ENCODE data around the gene PTPRD.

The PTPRD gene

DNA sequence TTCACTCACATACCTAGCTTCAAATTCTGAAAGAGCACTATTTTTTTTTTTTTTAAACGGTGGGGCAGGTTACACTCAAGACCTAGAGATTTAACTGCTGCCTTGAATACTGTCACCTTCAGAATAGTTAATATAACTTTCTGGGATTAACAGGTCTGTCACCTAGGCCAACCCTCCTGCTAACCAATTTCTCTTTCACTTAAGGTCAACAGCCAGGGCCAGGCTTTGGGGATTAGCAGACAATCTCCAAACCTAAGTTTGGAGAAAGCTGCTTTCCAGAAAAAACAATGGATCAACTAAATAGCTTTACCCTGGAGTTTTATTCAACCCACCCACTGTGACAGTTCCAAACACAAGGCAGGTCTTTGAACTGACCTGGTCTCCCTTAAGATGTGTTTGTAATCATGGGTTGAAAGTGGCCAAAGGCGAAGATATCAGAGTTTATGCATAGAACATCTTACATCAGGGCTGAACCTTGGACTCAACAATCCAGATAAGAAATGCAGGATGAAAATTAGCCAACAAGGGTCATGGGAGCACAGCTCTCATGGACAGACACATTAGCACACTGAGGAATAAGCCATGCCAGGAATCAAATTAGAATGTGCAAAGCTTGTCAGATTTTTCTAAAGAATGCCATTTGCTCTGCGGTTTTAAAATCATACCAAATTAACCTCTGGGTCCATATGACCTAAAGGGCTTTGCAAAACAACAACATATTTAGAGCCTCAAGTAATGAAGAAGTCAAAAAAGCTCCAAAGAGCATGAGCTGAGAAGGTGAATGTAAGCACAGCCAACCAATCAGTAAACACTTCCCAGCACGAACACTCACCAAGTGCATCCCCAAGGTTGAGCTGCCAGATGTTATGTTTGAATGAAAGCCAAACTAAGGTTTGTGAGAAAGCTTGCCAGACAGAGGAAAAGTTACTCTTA, 2274.7 kb downstream of the PTPRD start:
- DNase-seq (ENCODE audit: low read depth) = no peak

DNA sequence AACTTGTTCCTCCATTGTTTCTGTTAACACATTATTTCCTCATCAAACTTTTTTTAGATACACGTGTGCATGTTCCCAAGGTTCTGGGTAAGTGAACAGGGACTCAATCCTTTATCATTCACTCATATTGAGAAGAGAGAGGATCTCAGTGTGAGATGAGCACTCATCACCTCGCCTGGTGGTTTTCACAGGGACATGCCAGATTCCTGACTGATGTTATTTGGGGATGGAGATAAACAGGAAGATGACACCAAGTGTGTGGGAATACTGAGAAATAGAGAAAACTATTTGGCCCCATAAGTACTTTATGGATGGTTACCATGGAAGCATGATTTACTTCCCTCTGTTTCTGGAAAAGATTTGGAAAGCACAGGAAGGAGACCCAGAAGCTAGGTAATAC, 2279.9 kb downstream of the PTPRD start:
- no peak for DNase-seq (ENCODE audit: low read depth)

DNA sequence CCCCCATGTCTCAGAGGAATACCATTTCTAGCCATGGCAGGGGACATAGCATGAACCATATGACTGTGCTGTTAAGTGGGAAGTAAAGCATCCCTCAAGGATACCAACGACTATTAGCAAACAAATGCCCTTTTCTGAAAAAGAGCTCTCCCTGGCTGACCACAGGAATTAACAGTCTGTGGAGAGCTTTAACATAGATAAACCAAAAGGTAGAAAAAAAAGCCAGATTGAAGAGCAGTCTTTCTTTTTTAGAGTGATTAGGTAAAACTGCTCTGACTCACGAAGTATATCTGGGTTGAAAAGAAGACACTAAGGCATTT, 2280.5 kb downstream of the PTPRD start:
- DNase-seq (ENCODE audit: low read depth) = no peak

DNA sequence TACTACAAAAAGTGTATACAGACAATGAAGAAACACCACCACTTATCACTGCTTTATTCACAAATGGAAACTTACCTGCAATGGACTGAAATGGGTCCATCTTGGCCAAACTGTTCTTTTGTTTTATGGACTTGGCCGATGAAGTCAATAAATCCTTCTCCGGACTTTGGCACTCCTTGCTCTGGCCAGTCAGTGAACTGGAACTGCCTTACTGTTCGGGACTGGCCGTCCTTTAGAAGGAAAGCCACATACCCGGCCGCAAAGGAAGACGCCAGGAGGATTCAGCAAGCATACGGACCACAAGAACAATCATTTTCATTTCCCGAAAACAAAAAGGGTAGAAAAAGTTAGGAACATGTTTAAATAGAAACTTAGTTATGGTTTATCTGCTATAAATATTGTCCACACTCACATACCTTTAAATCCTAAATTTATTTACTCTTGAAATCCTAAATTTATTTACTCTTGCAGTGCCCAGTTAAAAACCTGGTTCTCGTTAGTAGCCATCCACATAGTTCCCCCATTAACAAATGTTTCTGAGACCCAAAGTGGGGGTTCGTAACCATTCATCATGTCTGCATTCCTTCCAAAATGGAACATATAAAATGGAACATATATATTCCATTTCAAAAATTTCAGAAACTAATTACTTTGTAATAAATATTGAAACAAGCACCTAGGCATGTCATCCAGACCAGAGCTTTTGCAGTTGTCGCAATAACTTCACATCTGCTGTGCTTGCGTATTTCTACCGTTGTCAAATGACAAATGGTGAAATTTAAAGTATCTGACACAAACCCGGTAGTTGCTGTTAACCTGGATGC, 2281.1 kb downstream of the PTPRD start:
- DNase-seq (ENCODE audit: low read depth) = no peak

DNA sequence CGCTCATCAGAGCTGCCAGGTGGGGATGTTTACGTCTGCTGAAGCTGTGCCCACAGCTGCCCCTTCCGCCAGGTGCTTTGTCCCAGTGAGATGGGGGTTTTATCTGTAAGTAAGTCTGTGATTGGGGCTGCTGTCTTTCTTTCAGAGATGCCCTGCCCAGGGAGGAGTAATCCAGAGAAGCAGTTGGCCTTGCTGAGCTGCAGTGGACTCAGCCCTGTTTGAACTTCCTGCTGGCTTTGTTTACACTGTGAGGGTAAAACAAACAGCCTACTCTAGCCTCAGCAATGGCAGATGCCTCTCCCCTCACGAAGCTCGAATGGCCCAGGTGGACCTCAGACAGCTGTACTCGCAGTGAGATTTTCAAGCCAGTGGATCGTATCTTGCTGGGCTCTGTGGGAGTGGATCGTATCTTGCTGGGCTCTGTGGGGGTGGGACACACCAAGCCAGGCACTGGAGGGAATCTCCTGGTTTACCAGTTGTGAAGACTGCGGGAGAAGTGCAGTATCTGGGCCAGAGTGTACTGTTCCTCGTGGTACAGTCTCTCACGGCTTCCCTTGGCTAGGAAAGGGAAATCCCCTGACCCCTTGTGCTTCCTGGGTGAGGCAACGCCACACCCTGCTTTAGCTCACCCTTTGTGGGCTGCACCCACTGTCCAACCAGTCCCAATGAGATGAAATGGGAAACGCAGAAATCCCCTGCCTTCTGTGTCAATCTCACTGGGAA, 2283.1 kb downstream of the PTPRD start:
- no peak for DNase-seq (ENCODE audit: low read depth)

DNA sequence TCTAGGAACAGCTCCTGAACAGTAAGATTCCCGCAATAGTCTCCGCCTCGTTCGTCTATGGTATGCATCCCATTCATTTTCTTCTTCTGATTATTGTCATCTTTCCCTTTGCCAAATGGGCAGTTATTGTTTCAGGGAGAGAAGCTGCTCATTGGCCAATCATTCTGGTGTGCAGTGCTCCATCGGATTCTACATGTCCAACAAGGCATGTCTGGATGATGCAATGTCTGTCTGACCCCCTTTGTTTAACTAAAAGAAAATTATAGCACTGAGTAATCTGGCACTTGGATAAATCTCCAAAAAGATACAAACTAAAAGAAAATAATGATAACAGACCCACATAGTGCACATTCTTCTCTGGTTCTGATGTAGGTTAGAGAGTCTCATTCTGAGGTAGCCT, 2297.6 kb downstream of the PTPRD start:
- no peak for DNase-seq (ENCODE audit: low read depth)

DNA sequence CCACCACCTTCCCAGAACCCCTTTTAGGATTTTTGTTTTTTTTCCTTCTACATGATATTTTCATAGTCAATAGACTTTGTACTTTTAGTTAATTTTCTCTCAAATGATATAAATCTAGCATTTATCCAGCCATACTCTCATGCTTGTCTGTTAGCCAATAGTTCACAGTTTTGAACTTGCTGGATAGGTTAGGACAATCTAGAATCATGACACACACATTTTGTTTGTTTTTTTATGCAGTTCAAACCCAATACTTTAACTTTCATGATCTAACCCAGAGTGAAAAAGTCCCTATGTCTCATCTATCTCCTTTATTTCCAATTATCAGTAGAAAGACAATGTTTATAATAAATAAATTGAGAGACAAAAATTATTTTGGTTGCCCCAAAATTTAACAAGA, 2303.5 kb downstream of the PTPRD start:
- DNase-seq (ENCODE audit: low read depth) = no peak

DNA sequence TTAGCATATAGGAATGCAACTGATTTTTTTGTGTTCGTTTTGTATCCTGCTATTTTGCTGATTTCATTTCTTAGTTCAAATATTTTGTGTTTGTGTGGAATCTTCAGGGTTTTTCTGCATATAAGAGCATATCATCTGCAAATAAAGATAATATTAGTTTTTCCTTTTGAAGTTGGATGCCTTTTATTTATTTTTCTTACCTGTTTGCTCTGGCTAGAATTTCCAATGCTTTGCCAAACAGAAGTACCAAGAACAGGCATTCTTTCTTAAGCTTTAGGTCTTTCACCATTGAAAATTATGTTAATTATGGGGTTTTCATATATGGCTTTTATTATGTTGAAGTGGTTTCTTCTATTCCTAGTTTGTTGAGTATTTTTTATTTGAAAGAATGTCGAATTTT, 2308.1 kb downstream of the PTPRD start:
- no peak for DNase-seq (ENCODE audit: low read depth)

DNA sequence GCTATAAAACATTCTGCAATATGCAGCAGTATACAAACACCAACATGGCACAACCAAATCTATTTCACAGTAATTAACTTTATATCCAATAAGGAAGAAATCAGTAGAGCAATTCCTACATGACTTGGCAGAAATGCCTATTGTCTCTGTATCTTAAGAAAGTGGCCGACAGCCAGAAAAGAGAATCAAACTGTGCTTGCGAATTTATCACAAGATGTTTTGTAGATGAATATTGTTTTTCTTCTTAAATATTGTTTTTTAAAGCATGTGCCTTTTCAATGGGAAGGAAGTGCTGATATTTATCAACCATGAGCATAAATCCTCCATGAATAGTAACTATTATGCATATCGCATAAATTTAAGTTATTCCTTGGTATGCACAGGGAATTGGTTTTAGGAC, 2311.5 kb downstream of the PTPRD start:
- DNase-seq (ENCODE audit: low read depth) = no peak

DNA sequence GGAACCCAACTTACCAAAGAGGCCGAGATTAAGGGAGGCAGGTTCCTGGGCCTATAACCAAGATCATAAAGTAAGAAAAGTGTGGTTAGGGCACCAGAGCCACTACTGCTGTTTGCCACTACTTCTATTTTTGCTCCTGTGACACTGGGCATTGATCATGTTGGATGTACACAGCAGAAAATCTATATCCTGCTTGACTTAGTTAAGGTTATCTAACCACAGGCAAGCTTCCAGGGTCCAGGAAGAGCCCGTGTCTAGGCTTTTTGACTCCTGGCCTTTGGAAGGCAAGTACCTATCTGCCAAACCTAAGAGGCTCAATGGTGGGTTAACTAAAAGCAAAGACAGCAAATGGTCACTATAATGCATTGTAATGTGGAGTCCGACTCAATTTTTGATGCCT, 2315.8 kb downstream of the PTPRD start:
- no peak for DNase-seq (ENCODE audit: low read depth)

DNA sequence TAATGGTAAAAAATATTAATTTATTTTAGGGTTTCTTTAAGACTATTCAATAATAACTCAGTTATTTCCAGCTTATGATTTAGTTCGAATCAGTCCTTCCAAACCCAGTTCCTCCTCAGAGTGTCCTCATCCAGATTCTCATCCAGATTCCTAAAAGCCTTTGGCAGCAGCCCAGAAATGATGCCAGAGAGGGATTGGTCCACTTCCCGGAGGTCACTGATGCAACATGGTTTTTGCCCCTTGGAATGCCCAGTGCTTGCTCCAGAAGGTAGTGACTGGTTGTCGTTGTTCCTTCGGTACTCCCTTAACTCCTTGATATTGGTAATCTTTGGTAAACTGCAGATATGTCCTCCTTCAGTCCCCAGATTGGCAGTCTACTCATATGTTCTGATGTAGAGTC, 2320.1 kb downstream of the PTPRD start:
- DNase-seq (ENCODE audit: low read depth) = no peak

DNA sequence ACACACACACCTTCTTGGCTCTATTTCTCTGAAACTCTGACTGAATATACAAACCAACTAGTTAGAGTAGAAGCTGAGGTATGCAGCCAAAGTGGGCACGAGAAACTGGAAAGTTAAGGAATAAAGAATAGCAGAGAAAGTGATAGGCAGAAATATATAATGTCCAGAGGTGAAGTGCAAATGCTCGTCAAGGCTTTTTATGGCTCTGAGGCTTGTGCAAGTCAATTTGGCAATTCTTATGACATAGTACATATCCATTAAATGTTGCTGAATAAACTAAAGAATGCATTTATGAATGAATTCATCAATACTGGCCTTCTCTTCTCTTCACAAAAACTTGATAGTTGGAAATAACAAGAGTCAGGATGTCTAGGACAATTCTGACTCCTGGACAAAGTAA, 2323.1 kb downstream of the PTPRD start:
- no peak for DNase-seq (ENCODE audit: low read depth)

DNA sequence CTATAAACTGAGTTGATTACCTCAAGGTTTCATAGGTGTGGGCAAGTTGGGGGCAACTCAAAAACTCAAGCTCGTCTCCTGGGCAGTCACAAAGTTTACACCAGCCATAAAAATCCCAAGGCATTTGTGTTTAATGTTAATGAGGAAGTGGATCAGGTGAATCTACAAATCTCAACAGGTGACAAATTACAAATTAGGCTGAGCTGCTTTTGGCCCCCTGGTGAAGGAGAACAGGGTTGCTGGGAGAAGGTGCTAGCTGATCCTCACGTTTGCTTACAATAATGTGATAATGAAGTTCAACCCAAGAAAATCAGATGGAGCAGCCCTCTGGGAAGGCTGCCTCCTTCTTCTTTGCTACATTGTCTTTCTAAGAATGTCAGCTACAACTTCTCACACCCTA, 2324.8 kb downstream of the PTPRD start:
- DNase-seq (ENCODE audit: low read depth) = no peak

DNA sequence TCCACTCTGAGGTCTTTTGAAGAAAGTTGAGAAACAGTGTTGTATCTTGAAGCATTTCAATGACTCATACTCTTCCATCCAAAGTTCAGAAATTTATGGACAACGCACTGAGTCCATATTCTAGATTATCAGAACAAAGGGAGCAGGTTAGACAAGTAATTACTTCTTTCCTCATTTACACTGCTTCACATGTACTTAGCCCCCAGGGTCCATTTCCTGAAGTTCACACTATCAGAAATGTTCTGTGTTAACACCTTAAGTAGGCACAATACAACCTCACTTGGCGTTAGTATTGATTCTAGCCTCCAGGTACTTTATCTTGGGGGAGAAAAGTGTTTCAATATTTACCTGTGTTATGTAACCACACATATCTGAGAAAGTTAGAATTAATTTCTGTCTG, 2325.3 kb downstream of the PTPRD start:
- DNase-seq (ENCODE audit: low read depth) = no peak

DNA sequence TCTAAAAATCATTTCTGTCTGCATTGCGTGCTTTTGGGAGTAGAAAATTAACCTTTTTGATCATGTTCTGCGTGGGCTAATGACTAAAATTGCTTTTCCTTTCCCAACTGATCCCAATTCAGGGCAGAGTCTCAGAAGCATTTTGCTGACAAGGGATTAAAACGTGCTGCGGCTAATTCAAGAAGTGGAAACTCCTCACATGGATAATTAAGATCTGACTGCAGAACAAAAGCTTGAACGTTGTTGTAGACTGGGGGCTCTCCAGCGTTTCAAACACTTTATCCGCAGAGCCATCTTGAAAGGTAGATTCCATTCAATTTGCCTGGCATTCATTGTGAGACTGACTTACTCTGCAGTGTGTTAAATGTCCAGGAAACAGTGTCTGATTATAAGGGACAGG, 2327.9 kb downstream of the PTPRD start:
- DNase-seq (ENCODE audit: low read depth) = no peak

DNA sequence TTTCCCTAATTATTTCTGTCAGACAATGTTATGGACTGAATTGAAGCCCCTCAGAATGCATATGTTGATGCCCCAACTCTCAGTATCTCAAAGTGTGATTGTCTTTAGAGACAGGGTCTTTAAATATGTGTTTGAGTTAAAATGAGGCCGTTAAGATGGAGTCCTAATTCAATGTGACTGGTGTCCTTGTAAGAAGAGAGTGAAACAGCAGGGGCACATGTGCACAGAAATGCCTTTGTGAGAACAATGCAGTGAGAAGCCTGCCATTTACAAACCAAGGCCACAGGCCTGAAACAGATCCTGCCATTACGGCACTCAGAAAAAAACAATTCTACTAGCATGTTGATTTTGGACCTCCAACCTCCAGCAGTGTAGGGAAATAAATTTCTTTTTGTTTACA, 2330.3 kb downstream of the PTPRD start:
- DNase-seq (ENCODE audit: low read depth) = no peak

DNA sequence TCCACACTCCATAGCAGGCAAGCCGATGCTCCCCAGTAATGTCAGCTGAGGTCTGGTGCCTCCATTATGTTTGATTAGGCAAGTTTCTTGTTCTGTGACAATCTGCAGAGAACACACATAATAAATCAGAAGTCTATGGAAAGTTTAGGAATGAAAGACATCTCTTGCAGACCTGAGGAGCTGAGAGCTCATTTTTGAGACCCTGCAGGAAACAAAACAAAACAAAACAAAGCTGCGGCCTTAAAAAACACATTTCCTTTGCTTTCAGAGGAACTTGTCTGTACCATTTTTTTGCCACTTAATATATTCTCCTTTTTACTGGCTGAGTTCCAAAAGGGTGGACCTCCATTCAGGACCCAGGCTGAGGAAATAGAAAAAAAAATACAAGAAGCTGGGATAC, 2332.0 kb downstream of the PTPRD start:
- no peak for DNase-seq (ENCODE audit: low read depth)

DNA sequence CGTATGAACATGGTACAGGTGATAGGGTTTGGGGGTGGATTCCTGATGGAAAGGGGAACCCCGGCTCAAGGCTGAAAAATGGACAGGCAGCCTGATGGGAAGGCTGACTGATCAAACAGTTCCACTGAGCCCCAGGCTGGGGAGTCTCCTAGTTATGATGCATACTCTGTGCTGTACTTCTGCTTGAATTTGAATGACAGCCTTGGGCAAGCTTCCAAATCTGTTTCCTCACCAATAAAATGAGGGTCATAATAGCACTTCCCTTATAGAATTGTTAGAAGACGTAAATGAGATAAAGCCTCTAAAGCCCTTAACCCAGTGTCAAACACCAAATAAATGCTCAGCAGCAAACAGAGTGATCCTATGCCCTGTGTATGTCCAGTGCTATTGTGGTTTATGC, 2334.8 kb downstream of the PTPRD start:
- no peak for DNase-seq (ENCODE audit: low read depth)

DNA sequence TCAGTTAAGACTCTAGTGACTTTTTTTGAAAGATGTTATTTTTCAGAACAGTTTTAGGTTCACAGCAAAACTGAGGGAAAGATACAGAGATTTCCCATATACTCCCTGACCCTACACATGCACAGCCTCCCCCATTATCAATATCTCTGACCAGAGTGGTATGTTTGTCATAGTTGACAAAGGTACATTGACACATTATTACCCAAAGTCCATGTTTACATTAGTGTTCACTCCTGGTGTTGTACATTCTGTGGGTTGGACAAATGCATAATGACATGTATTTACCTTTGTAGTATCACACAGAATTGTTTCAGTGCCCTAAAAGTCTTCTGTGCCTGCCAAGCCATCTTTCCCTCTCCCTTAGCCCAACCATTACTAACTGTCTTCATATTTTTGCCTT, 2342.6 kb downstream of the PTPRD start:
- no peak for DNase-seq (ENCODE audit: low read depth)

DNA sequence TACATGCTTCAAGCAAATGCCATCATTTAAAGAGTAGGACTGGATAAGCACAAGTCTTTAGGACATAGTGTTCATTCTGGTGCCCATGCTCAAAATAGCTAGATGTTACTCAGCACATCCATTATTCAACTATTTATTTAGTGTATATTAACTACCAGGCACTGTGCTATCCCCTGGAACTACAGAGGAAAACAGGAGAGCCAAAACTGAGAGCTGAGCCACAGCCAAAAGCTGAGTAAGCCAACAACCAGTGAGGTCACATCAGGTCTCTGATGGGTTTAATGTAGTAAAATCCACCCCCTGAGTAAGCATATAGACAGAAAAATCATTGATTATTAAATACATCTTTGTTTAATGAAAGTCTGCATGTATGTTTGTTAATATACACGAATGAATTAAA, 2343.9 kb downstream of the PTPRD start:
- no peak for DNase-seq (ENCODE audit: low read depth)

DNA sequence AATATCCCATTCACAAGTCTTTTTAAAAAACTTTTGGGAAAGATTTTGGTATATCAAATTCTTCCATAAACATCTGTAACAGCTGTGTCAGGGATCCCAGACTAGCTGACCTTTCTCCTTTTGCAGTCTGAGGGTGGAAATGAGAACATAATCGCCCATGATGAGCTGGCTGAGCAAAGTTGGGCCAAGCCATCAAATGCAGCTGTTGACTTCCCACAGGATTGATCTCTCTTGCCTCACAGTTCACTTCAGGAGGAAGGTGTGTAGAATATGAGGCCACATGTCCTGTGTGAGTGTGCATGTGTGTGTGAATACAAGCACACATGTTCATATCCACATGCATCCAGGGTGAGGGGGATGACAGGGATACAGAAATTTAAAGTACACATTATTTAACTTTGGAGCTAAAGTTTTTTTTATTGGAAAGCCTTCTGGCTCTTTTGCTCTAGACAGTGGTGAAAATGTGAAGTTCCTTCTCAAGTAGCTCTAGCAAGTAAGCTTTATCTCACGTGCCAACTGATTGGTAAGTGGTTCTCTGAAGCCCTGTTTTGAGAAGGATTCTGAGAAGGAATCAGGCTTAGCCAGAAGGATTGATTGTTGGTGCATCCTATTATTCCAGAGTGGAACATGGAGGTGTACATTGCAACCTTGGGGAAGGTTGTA, 2344.5 kb downstream of the PTPRD start:
- DNase-seq (ENCODE audit: low read depth) = no peak

DNA sequence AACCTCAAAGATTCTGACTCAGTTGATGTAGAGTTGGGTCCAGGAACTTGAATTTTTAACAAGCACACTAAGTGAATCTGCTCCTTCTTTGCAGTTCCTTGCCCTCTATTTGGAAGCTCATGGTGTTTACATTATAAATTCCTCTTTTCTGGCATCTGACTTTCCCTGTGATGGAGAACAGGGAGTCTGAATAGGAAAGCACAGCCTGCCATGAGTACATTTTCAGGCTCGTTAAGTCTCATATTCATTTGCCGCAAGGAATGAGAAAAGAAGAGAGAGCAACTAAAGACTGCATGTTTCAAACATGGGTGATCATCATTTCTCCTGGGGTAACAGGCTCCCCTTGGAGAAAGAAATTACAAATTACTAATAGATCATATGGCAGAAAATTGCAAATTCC, 2345.2 kb downstream of the PTPRD start:
- no peak for DNase-seq (ENCODE audit: low read depth)
